IMR-90 (cell line): ENCODE data around the gene LIPM. TPM values are rescaled to one million over a fixed set of nuclear protein-coding genes. Genes with fewer than 3 reads are reported as not detected.

Experiments
- ATAC-seq: fragments of 200-7000 bp; cut with Tn5 transposase; 2 replicates; pipeline ENCODE4 v1.9.1; 2020; ENCODE audit warnings: low read depth, mild to moderate bottlenecking, moderate library complexity
- BruUV-seq: library from RNA; stranded (reverse); fragments of 400-500 nt; replicated peaks from 2 replicates; lab custom pipeline; 2021; lab: Mats Ljungman, UMichigan
- CTCF ChIA-PET: fragments of 300-600 bp; formaldehyde crosslinking; extraction: SDS; loops from one replicate; lab custom pipeline; 2021; ENCODE audit warnings: antibody characterized with exemption; lab: Yijun Ruan, JAX
- POLR2A ChIA-PET: fragments of 300-600 bp; sonication (Branson Sonifier 250); formaldehyde crosslinking; loops from one replicate; lab custom pipeline; 2022; ENCODE audit warnings: antibody characterized with exemption; ENCODE audit not compliant: unreplicated experiment; lab: Charles Lee
- DNase-seq: peaks from one replicate; pipeline ENCODE4 v3.0.0; 2013
- H2AFZ ChIP-seq: replicated peaks from 2 replicates; pipeline ENCODE3; 2013; ENCODE audit warnings: low read length, mild to moderate bottlenecking; ENCODE audit not compliant: poor library complexity
- H2AK5ac ChIP-seq: 2 replicates; pipeline ENCODE4 v1.6.1; 2013; ENCODE audit warnings: low read depth, low read length, inconsistent platforms
- H2AK9ac ChIP-seq: replicated peaks from 2 replicates; pipeline ENCODE3; 2013; ENCODE audit warnings: mild to moderate bottlenecking, low read depth, low read length, moderate library complexity; ENCODE audit not compliant: poor library complexity
- H2BK120ac ChIP-seq: 2 replicates; pipeline ENCODE4 v1.6.1; 2013; ENCODE audit warnings: low read depth, low read length, inconsistent platforms
- H2BK15ac ChIP-seq: 3 replicates; pipeline ENCODE4 v1.6.1; 2013; ENCODE audit warnings: low read depth, low read length, inconsistent platforms
- H2BK20ac ChIP-seq: 2 replicates; pipeline ENCODE4 v1.6.1; 2013; ENCODE audit warnings: low read depth, mild to moderate bottlenecking, inconsistent platforms, low read length, moderate library complexity
- H2BK5ac ChIP-seq: 2 replicates; pipeline ENCODE4 v1.6.1; 2013; ENCODE audit warnings: mild to moderate bottlenecking, low read depth, low read length, inconsistent platforms; ENCODE audit not compliant: poor library complexity, severe bottlenecking
- H3K14ac ChIP-seq: replicated peaks from 2 replicates; pipeline ENCODE4 v1.6.1; 2013; ENCODE audit warnings: low read depth, low read length, inconsistent platforms
- H3K18ac ChIP-seq: 2 replicates; pipeline ENCODE4 v1.6.1; 2013; ENCODE audit warnings: low read depth, low read length, control low read depth
- H3K23ac ChIP-seq: 2 replicates; pipeline ENCODE4 v1.6.1; 2013; ENCODE audit warnings: low read depth, low read length, inconsistent platforms
- H3K27ac ChIP-seq: 2 replicates; pipeline ENCODE4 v1.5.1; 2013; ENCODE audit warnings: mild to moderate bottlenecking, control low read depth, low read length; ENCODE audit not compliant: insufficient read depth
- H3K27me3 ChIP-seq: 2 replicates; pipeline ENCODE4 v1.6.1; 2013; ENCODE audit warnings: low read length; ENCODE audit not compliant: control insufficient read depth, insufficient read depth
- H3K36me3 ChIP-seq: 2 replicates; pipeline ENCODE4 v1.6.1; 2013; ENCODE audit warnings: low read length, mixed read lengths; ENCODE audit not compliant: control insufficient read depth, insufficient read depth
- H3K4ac ChIP-seq: 2 replicates; pipeline ENCODE4 v1.6.1; 2013; ENCODE audit warnings: low read depth, low read length, inconsistent platforms
- H3K4me1 ChIP-seq: 2 replicates; pipeline ENCODE4 v1.6.1; 2013; ENCODE audit warnings: low read length, mixed read lengths; ENCODE audit not compliant: control insufficient read depth, insufficient read depth
- H3K4me2 ChIP-seq: 2 replicates; pipeline ENCODE4 v1.6.1; 2013; ENCODE audit warnings: low read depth, mild to moderate bottlenecking, control low read depth, low read length, moderate library complexity
- H3K4me3 ChIP-seq: 2 replicates; pipeline ENCODE4 v1.5.1; 2013; ENCODE audit warnings: low read depth, mild to moderate bottlenecking, control low read depth, low read length, moderate library complexity; ENCODE audit not compliant: insufficient read depth
- H3K56ac ChIP-seq: 2 replicates; pipeline ENCODE4 v1.6.1; 2013; ENCODE audit warnings: low read length, inconsistent platforms; ENCODE audit not compliant: insufficient read depth; ENCODE audit errors: extremely low read depth
- H3K79me1 ChIP-seq, 2 experiments: 2 replicates each; pipeline ENCODE4 v1.6.1; 2013; ENCODE audit warnings: low read length in 2 of 2, inconsistent platforms in 1 of 2, low read depth in 1 of 2
- H3K9ac ChIP-seq: 2 replicates; pipeline ENCODE4 v1.6.1; 2013; ENCODE audit warnings: low read depth, low read length, control low read depth
- H3K9me1 ChIP-seq: 2 replicates; pipeline ENCODE4 v1.6.1; 2013; ENCODE audit warnings: low read length, inconsistent platforms; ENCODE audit not compliant: insufficient read depth
- H3K9me3 ChIP-seq: 2 replicates; pipeline ENCODE4 v1.6.1; 2013; ENCODE audit warnings: low read length; ENCODE audit not compliant: control insufficient read depth, insufficient read depth
- H4K20me1 ChIP-seq: 2 replicates; pipeline ENCODE4 v1.6.1; 2013; ENCODE audit warnings: low read length, inconsistent platforms; ENCODE audit not compliant: insufficient read depth
- H4K5ac ChIP-seq: 2 replicates; pipeline ENCODE4 v1.6.1; 2013; ENCODE audit warnings: mild to moderate bottlenecking, low read depth, low read length, control low read depth
- H4K8ac ChIP-seq, 2 experiments: 2 replicates each; pipeline ENCODE4 v1.6.1; 2013; ENCODE audit warnings: low read depth in 2 of 2, low read length in 2 of 2, control low read depth in 1 of 2, inconsistent platforms in 1 of 2
- H4K91ac ChIP-seq: 2 replicates; pipeline ENCODE4 v1.6.1; 2013; ENCODE audit warnings: low read depth, low read length, inconsistent platforms; ENCODE audit not compliant: insufficient read depth
- BHLHE40 ChIP-seq: fragments of 150-350 bp; IDR thresholded peaks from 2 replicates; pipeline ENCODE4 v1.6.1; 2016; ENCODE audit warnings: mild to moderate bottlenecking, low read depth, low read length
- CEBPB ChIP-seq: IDR thresholded peaks from 2 replicates; pipeline ENCODE4 v1.6.1; 2012; ENCODE audit warnings: low read depth, low read length, improper control_type of control experiment
- CHD1 ChIP-seq: IDR thresholded peaks from 2 replicates; pipeline ENCODE4 v1.6.1; 2012; ENCODE audit warnings: low read depth, low read length, improper control_type of control experiment
- CTCF ChIP-seq: conservative IDR thresholded peaks from 2 replicates; pipeline ENCODE4 v1.5.1; 2012; ENCODE audit warnings: mild to moderate bottlenecking, low read depth, low read length, improper control_type of control experiment
- ELK1 ChIP-seq: fragments of 150-350 bp; IDR thresholded peaks from 2 replicates; pipeline ENCODE4 v1.6.1; 2016; ENCODE audit warnings: low read depth, mild to moderate bottlenecking, low read length, moderate library complexity, borderline replicate concordance
- FOS ChIP-seq: fragments of 150-350 bp; IDR thresholded peaks from 2 replicates; pipeline ENCODE4 v1.6.1; 2016; ENCODE audit warnings: low read depth, low read length
- MAFK ChIP-seq: IDR thresholded peaks from 2 replicates; pipeline ENCODE4 v1.6.1; 2012; ENCODE audit warnings: low read depth, low read length, improper control_type of control experiment
- MAZ ChIP-seq: IDR thresholded peaks from 2 replicates; pipeline ENCODE4 v1.6.1; 2012; ENCODE audit warnings: low read depth, mild to moderate bottlenecking, low read length, improper control_type of control experiment, moderate library complexity, borderline replicate concordance
- MXI1 ChIP-seq: IDR thresholded peaks from 2 replicates; pipeline ENCODE4 v1.6.1; 2012; ENCODE audit warnings: low read depth, mild to moderate bottlenecking, low read length, moderate library complexity, borderline replicate concordance
- NFE2L2 ChIP-seq: fragments of 150-350 bp; IDR thresholded peaks from 2 replicates; pipeline ENCODE4 v1.6.1; 2016; ENCODE audit warnings: low read depth, mild to moderate bottlenecking, low read length
- POLR2A ChIP-seq: IDR thresholded peaks from 2 replicates; pipeline ENCODE4 v1.6.1; 2012; ENCODE audit warnings: mild to moderate bottlenecking, low read depth, low read length
- RAD21 ChIP-seq: IDR thresholded peaks from 2 replicates; pipeline ENCODE4 v1.6.1; 2012; ENCODE audit warnings: low read length, improper control_type of control experiment
- RCOR1 ChIP-seq: IDR thresholded peaks from 2 replicates; pipeline ENCODE4 v1.6.1; 2012; ENCODE audit warnings: mild to moderate bottlenecking, low read length, improper control_type of control experiment; ENCODE audit not compliant: insufficient replicate concordance
- RFX5 ChIP-seq: IDR thresholded peaks from 2 replicates; pipeline ENCODE4 v1.8.0; 2012; ENCODE audit warnings: low read depth, mild to moderate bottlenecking, low read length, moderate library complexity
- SMC3 ChIP-seq: fragments of 150-350 bp; IDR thresholded peaks from 2 replicates; pipeline ENCODE4 v1.6.1; 2016; ENCODE audit warnings: low read depth, mild to moderate bottlenecking, antibody characterized with exemption, low read length, moderate library complexity
- USF2 ChIP-seq: fragments of 150-350 bp; IDR thresholded peaks from 2 replicates; pipeline ENCODE4 v1.6.1; 2017; ENCODE audit warnings: mild to moderate bottlenecking, antibody characterized with exemption, low read length, low read depth
- WGBS, 2 experiments: methylation state at CpG; one replicate each; pipeline versions ENCODE4 v1.1.5 to v1.1.7; 2013; ENCODE audit warnings: missing lambda C conversion rate in 2 of 2; ENCODE audit not compliant: insufficient read length in 1 of 2; ENCODE audit errors: extremely low coverage in 2 of 2; 5-methylcytosine and 5-hydroxymethylcytosine counted together
- dilution Hi-C: fragments of 300-500 bp; cut with HindIII; formaldehyde crosslinking; loops from one replicate; pipeline ENCODE4 v1.14.3; 2018; ENCODE audit warnings: low sequenced_read_pairs; ENCODE audit not compliant: unreplicated experiment
- in situ Hi-C: fragments of 300-500 bp; cut with MboI; formaldehyde crosslinking; loops from 3 replicates; pipeline ENCODE4 v1.14.3; 2019; ENCODE audit warnings: low sequenced_read_pairs, inconsistent platforms, mixed read lengths
- intact Hi-C: fragments of 100-400 bp; cut with micrococcal nuclease; formaldehyde crosslinking; loops from 2 replicates; pipeline ENCODE4 v1.10.0; 2022
- polyA plus RNA-seq, 3 experiments: library from polyadenylated mRNA; depleted of rRNA; stranded (reverse); fragments of >200 nt; gene quantifications; 2 replicates each; pipeline ENCODE4 v1.2.3, GENCODE V29; 2012; ENCODE audit warnings: low replicate concordance in 1 of 3
- total RNA-seq: library from RNA; depleted of rRNA; stranded (reverse); fragments of >200 nt; gene quantifications from 2 replicates; pipeline ENCODE4 v1.2.3, GENCODE V29; 2012

Gene LIPM
- total and polyA plus RNA-seq, 2 of the 4 experiments (the other 2 are of a cell fraction): not detected

DNA sequence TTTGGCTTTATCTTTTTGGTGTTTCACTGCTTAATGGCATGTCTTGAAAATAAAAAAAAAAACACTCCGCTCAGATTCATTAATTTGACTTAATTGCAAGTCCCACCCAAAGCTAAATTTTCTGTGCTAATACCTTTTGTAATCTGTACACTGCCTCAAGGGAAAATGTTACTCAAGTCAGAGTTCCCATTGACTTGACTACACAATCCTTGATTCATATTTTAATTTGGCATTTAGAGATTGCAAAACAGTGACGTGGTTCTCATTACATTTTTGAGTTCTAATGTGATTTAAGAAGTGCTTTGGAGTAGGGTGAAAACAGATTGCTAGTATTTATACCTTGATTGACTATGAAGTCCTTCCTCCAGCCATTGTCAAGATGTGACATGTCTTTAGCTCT, 21.3 kb upstream of the LIPM start:
- ChIA-PET CTCF (interaction anchor here (0.8 kb wide), 1 partner anchor 7 kb away, joined by 3 read pairs; no protein-coding TSS in a partner anchor), POLR2A (no interaction called here)
- H3K4me1 ChIP-seq: no peaks in the 10 kb centered on the region
- H3K18ac ChIP-seq: no peak overlapping the region
- no peak overlapping the region for H2AK5ac ChIP-seq
- H4K20me1 ChIP-seq: no peaks in the 10 kb centered on the region
- H2BK20ac ChIP-seq: no peak overlapping the region
- H2BK120ac ChIP-seq: no peak overlapping the region
- no peak overlapping the region for H3K9ac ChIP-seq
- H2BK15ac ChIP-seq: no peak overlapping the region
- H3K4ac ChIP-seq: no peak overlapping the region
- no peaks in the 10 kb centered on the region for H3K9me3 ChIP-seq
- H4K91ac ChIP-seq: no peak overlapping the region
- no peak overlapping the region for H2AK9ac ChIP-seq
- H3K4me2 ChIP-seq: no peak overlapping the region
- no peak overlapping the region for H4K8ac ChIP-seq
- H2BK5ac ChIP-seq: no peak overlapping the region
- peaks cover 3% of the 10 kb centered on the region; the same call in 1 of the 2 replicates for H3K27me3 ChIP-seq
- no peak overlapping the region for H4K5ac ChIP-seq
- ATAC-seq (no peak), DNase-seq (no peak)
- H3K36me3 ChIP-seq: no peaks in the 10 kb centered on the region
- in situ Hi-C loops (no loop called here), dilution Hi-C loops (no loop called here), intact Hi-C loops (loop anchor here (5.0 kb wide), 1 partner anchor 74 kb away; the partner anchor contains the start of gene LIPK)
- H3K79me1 ChIP-seq: no peaks in the 10 kb centered on the region
- H3K23ac ChIP-seq: no peak overlapping the region
- H2AFZ ChIP-seq: no peak overlapping the region
- no peaks in the 10 kb centered on the region for H3K9me1 ChIP-seq
- BruUV-seq: no TSS peak
- TF ChIP-seq CTCF (no peak), MAFK (no peak), SMC3 (no peak), USF2 (no peak), CEBPB (no peak), MAZ (no peak), NFE2L2 (no peak), BHLHE40 (no peak), CHD1 (no peak), MXI1 (no peak), FOS (no peak), POLR2A (no peak), RCOR1 (no peak), RFX5 (no peak), ELK1 (no peak), RAD21 (no peak)
- H3K14ac ChIP-seq: no peak overlapping the region
- WGBS, 2 experiments: no CpG with 5 or more reads among the region's 2 CpGs
- H3K27ac ChIP-seq: no peak overlapping the region
- H3K56ac ChIP-seq: no peak overlapping the region
- H3K4me3 ChIP-seq: no peak overlapping the region
